HG02884 (cell line): Measurements from ENCODE around the gene ARHGAP19.
A peak's percentile ranks its signal among the peaks of the same experiment; 100 is the strongest.
"Not testable (repeated sequence)": the region's sequence is repeated elsewhere in the genome, so short reads cannot be mapped to it uniquely, and the experiment has no call there.

Experiments used
- ATAC-seq: cut with Tn5 transposase; IDR thresholded peaks from one replicate; pipeline ENCODE4 v1.9.1; 2021; ENCODE audit warnings: mild to moderate bottlenecking, moderate library complexity; ENCODE audit not compliant: unreplicated experiment

Gene ARHGAP19

GRCh38 chr10:97321804-97322190, 29.4 kb upstream of the ARHGAP19 start:
- ATAC-seq = no peak

GRCh38 chr10:97321032-97321803, 28.8 kb upstream of the ARHGAP19 start:
- no peak for ATAC-seq

DNA sequence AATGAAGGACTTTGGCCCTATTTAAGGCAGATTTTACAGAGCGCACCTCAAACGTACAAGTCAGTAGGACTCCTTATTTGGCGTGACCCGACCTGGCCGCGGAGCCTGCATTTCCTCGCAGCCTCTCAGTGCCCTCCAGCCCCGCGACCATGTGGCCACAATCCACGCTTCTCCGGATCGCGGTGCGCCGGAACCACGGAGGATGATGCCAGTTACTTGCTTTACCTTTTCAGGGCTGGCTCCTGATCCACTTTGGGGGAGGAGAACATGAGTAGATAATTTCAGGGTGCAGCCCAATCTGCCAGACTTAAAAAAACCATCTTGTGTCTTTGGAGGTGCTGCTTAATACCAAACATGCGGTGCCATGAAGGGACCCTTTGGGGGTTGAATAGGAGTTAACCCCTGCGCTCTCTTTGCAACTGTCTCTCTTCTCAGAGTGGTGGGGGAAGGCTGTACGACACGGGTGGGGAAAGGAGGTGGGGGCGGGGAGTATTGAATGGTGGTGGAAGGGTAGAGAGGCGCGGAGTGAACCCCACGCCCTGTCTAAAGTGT, 28.1 kb upstream of the ARHGAP19 start:
- ATAC-seq = no peak

GRCh38 chr10:97319671-97320479, 27.4 kb upstream of the ARHGAP19 start:
- ATAC-seq = peak; percentile 5

DNA sequence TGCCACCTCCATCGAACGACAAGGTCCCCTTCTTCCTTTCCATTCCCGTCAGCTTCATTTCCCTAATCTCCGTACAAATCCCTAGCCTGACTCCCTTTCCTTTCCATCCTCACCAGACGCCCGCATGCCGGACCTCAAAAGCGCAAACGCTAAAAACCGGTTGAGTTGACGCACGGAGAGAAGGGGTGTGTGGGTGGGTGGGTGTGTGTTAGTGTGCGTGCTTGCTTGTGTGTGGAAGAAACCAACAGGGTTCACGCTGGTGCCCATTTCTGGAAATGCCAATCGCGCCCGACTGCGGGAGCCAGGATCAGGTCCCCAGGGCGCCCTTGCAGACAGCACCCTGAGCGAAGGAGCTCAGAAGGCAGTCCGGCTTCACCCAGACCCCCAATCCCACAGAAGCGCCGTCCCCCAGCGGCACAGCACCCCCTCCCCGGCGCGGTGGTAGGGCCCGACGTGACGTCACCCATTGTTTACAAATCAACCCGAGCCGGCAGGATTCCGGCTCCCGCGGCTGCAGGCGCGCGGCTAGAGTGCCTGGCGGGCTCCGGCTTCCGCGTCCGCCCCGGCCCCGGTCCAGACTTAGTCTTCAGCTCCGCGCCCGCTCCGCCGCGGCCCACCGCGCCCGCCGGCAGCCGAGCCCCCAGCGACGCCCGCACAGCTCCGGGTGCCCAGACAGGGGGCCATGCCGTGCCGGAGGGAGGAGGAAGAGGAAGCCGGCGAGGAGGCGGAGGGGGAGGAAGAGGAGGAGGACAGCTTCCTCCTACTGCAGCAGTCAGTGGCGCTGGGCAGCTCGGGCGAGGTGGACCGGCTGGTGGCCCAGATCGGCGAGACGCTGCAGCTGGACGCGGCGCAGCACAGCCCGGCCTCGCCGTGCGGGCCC, 26.6 kb upstream of the ARHGAP19 start, which contains the start of gene FRAT1:
Gene FRAT1, plus strand, starts transcription at position 500 of the 880 bp plus-strand sequence. Its CDS starts 183 bp downstream, at position 683.
- ATAC-seq = peak; percentile 63

- no peak for ATAC-seq
Measured at GRCh38 chr10:97314671-97315070, 22.2 kb upstream of the ARHGAP19 start.

GRCh38 chr10:97312897-97313296, 20.5 kb upstream of the ARHGAP19 start:
- ATAC-seq = no peak

- no peak for ATAC-seq
Measured at GRCh38 chr10:97311111-97311626, 18.7 kb upstream of the ARHGAP19 start.

GRCh38 chr10:97307866-97308780, 15.7 kb upstream of the ARHGAP19 start:
- ATAC-seq = no peak

GRCh38 chr10:97307441-97307840, 15.0 kb upstream of the ARHGAP19 start:
- ATAC-seq = no peak

GRCh38 chr10:97302088-97302791, 9.8 kb upstream of the ARHGAP19 start:
- ATAC-seq = no peak

DNA sequence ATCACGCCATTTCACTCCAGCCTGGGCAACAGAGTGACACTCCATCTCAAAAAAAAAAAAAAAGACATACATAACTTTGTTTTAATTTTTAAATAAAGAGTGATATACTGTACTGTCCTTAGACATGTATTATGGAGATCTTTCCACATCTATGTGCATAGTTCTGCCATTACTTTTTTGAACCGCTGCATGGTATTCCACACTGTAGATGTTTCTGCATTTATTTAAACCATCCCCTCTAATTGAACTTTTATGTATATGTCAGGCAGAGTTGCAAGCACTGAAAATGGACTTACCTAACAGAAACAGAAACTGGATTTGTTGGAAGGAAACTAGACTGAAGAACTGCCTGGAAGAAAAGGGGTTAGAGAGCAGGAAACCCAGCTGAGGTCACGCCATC, 8.5 kb upstream of the ARHGAP19 start:
- ATAC-seq = no peak

GRCh38 chr10:97298223-97298571, 5.8 kb upstream of the ARHGAP19 start:
- ATAC-seq = no peak

DNA sequence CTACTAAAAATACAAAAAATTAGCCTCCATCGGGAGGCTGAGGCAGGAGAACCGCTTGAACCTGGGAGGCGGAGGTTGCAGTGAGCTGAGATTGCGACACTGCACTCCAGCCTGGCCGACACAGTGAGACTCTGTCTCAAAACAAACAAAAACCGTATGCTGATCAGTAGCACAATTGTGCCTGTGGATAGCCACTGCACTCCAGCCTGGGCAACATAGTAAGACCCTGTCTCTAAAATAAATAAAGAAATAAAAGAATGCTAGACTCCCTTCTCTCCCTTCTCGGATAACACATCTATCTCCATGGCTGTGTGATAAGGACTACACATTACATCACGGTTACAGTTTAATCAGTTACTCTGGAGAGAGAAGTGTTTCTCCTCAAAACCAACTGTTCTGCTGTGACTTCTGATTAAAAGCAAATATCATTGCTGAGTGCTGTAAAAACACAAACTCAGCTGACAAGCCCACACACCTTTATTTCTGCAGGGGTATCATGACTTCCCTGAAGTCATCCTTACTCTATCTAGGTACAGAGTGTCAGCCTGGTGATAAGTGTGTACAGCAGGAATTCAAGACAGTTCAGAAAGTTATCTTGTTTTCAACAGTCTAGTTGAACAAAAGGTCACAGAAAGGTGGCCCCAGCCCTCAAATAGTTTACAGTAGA, 5.3 kb upstream of the ARHGAP19 start:
- ATAC-seq = no peak

DNA sequence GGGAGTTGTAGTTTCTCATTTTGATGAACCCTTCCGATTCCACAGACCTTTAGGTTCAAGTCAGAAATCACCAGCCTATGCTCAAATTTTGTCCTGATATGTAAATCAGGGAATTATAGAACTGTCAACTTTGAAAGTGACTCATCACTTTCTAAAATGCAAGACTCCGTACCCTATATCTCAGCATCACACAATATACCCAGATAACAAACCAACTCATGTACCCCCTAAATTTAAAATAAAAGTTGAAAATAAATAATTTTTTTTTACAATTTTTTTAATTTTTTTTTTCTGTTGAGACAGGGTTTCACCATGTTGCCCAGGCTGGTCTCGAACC, 393 bp upstream of the ARHGAP19 start:
- ATAC-seq = no peak

DNA sequence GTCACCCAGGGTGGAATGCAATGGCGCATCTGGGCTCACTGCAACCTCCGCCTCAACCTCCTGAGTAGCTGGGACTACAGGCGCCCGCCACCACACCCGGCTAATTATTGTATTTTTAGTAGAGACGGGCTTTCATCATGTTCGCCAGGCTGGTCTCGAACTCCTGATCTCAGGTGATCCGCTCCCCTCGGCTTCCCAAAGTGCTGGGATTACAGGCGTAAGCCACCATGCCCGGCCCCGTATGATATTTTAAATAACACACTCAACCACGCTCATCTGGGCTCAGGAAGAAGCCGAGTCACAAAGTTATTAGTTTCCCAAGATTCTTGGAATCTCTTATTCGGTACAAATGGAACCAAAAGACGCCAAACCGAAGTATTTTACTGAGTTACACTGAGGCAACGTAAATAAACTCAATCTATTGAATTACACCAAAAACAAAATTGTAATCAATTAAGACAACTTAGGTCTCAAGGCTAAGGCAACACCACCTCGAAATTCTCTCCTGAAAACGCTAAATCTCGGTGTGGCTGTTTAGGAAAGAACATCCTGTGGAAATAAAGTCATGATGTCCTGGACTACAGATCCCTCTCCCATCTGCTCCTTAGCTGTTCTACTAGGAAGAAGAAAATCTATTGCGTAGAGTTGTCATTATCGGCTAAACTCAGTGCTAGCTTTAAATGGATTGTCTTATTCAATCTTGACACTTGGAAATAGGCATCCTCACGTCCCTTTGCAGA, 910 bp downstream of the ARHGAP19 start:
- no peak for ATAC-seq

DNA sequence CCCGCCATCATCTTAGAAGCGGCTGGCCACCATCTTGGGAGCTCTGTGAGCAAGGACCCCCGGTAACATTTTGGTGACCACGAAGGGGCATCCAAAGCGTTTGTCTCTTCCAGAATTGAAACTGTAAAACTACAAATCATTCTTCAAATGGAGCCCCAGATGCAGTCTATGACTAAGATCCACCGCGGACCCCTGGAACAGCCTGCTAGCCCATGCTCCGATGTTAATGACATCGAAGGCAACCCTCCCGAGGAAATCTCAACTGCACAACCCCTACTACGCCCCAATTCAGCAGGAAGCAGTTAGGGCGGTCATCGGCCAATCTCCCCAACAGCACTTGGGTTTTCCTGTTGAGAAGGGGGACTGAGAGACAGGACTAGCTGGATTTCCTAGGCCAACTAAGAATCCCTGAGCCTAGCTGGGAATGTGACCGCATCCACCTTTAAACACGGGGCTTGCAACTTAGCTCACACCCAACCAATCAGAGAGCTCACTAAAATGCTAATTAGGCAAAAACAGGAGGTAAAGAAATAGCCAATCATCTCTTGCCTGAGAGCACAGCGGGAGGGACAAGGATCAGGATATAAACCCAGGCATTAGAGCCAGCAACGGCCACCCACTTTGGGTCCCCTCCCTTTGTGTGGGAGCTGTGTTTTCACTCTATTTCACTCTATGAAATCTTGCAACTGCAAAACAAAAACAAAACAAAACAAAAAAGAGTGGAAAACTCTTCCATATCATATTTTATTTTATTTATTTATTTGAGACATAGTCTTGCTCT, 1.7 kb downstream of the ARHGAP19 start:
- not testable (repeated sequence) for ATAC-seq
